Mesenteric fat pad (tissue), 1 donor: ENCODE data around the gene THAP5. TPM values are rescaled to one million over a fixed set of nuclear protein-coding genes. Genes with fewer than 3 reads are reported as not detected.
A peak's percentile ranks its signal among the peaks of the same experiment; 100 is the strongest.

ENCODE experiments used
- DNase-seq: peaks from one replicate; pipeline ENCODE4 v3.0.0-alpha.2; 2020; ENCODE audit warnings: low spot score
- long read RNA-seq: library from polyadenylated mRNA; unstranded; transcript quantifications from one replicate; pipeline ENCODE4 v2.0.0, GENCODE V29; 2020
- total RNA-seq: library from RNA; stranded (reverse); fragmentation: NEBNext Ultra II Directional; extraction: Animal tissue kit (Norgen Biotek cat#: 25700); gene quantifications from one replicate; pipeline ENCODE4 v1.2.1, GENCODE V29; 2021
- donor health status: DM: yes; HTN: yes; CAD: no.

THAP5 gene
- total RNA-seq: 10.2 TPM
- long read RNA-seq, partial matches to known transcripts: 0 of 5 reads
- long read RNA-seq, other reads (novel, unspliced or antisense): 4 of 5 reads

- peak; percentile 100 for DNase-seq
Measured at GRCh38 chr7:108569381-108570145, at the start of gene THAP5, which contains the start of gene DNAJB9. THAP5 (minus strand) TSS chr7:108569706; CDS start chr7:108569569, 137 bp downstream. DNAJB9 (plus strand) TSS chr7:108569874; CDS start chr7:108571727, 1,853 bp downstream.

GRCh38 chr7:108618056-108618455 is 48.5 kb upstream of the THAP5 start:
- DNase-seq: no peak

GRCh38 chr7:108614896-108615295 is 45.4 kb upstream of the THAP5 start:
- no peak for DNase-seq

GRCh38 chr7:108613949-108614381 is 44.5 kb upstream of the THAP5 start:
- no peak for DNase-seq

- no peak for DNase-seq
Measured at GRCh38 chr7:108613147-108613948, 43.8 kb upstream of the THAP5 start.

GRCh38 chr7:108611268-108611667 is 41.8 kb upstream of the THAP5 start:
- no peak for DNase-seq

- DNase-seq: no peak
Measured at GRCh38 chr7:108609643-108610042, 40.1 kb upstream of the THAP5 start.

GRCh38 chr7:108605559-108606201 is 36.2 kb upstream of the THAP5 start:
- no peak for DNase-seq

- DNase-seq: no peak
Measured at GRCh38 chr7:108604307-108605077, 35.0 kb upstream of the THAP5 start.

- no peak for DNase-seq
Measured at GRCh38 chr7:108603656-108604306, 34.3 kb upstream of the THAP5 start.

- DNase-seq: no peak
Measured at GRCh38 chr7:108600399-108600798, 30.9 kb upstream of the THAP5 start.

- DNase-seq: no peak
Measured at GRCh38 chr7:108598914-108599580, 29.5 kb upstream of the THAP5 start.

- DNase-seq: no peak
Measured at GRCh38 chr7:108598153-108598552, 28.6 kb upstream of the THAP5 start.

GRCh38 chr7:108596560-108596959 is 27.1 kb upstream of the THAP5 start:
- no peak for DNase-seq

GRCh38 chr7:108592646-108593201 is 23.2 kb upstream of the THAP5 start:
- DNase-seq: no peak

GRCh38 chr7:108590606-108591005 is 21.1 kb upstream of the THAP5 start:
- no peak for DNase-seq

GRCh38 chr7:108589874-108590273 is 20.4 kb upstream of the THAP5 start:
- DNase-seq: no peak

GRCh38 chr7:108589199-108589598 is 19.7 kb upstream of the THAP5 start:
- no peak for DNase-seq

- no peak for DNase-seq
Measured at GRCh38 chr7:108586274-108586710, 16.8 kb upstream of the THAP5 start.
